Natural killer cell (primary cell): ENCODE results near the gene SLC16A10. TPM values are rescaled to one million over a fixed set of nuclear protein-coding genes. Genes with fewer than 3 reads are reported as not detected.

Source experiments
- ATAC-seq, 3 donors: fragments of 150-1000 bp in 2 of 3; fragments of 200-7000 bp in 1 of 3; cut with Tn5 transposase; 1 replicate in 1 of 3; 2 replicates in 2 of 3; pipeline ENCODE4 v1.10.0; 2021; ENCODE audit warnings: mild to moderate bottlenecking in 2 of 3, moderate library complexity in 2 of 3
- DNase-seq, 2 donors: peaks; one replicate each; pipeline versions ENCODE4 v3.0.0 to v3.0.0-alpha.2; 2013 to 2021; ENCODE audit warnings: mixed read lengths in 1 of 2
- H3K27ac ChIP-seq: one replicate; pipeline ENCODE4 v1.5.1; 2013; ENCODE audit warnings: mild to moderate bottlenecking, low read length
- H3K27me3 ChIP-seq: one replicate; pipeline ENCODE4 v1.6.1; 2013; ENCODE audit warnings: low read length; ENCODE audit not compliant: control insufficient read depth, insufficient read depth
- H3K36me3 ChIP-seq: one replicate; pipeline ENCODE4 v1.6.1; 2013; ENCODE audit warnings: low read length; ENCODE audit not compliant: control insufficient read depth, insufficient read depth
- H3K4me1 ChIP-seq: one replicate; pipeline ENCODE4 v1.6.1; 2013; ENCODE audit warnings: low read length; ENCODE audit not compliant: control insufficient read depth, insufficient read depth
- H3K4me3 ChIP-seq: one replicate; pipeline ENCODE4 v1.5.1; 2013; ENCODE audit warnings: low read length
- H3K9me3 ChIP-seq: one replicate; pipeline ENCODE4 v1.6.1; 2013; ENCODE audit warnings: low read length; ENCODE audit not compliant: control insufficient read depth, insufficient read depth
- H3K27ac Mint-ChIP-seq, 2 donors: one replicate each; pipeline ENCODE4 v1.8.0; 2022; ENCODE audit warnings: mild to moderate bottlenecking in 2 of 2, mixed read lengths in 2 of 2, moderate library complexity in 1 of 2
- H3K27me3 Mint-ChIP-seq, 2 donors: one replicate each; pipeline ENCODE4 v1.8.0; 2022; ENCODE audit warnings: low read depth in 2 of 2, mixed read lengths in 2 of 2
- H3K36me3 Mint-ChIP-seq: one replicate; pipeline ENCODE4 v1.8.0; 2022; ENCODE audit warnings: mixed read lengths
- H3K4me1 Mint-ChIP-seq, 2 donors: one replicate each; pipeline ENCODE4 v1.8.0; 2022; ENCODE audit warnings: mixed read lengths in 2 of 2
- H3K4me3 Mint-ChIP-seq: one replicate; pipeline ENCODE4 v1.8.0; 2022; ENCODE audit warnings: mild to moderate bottlenecking, moderate library complexity, mixed read lengths
- H3K9me3 Mint-ChIP-seq, 2 donors: one replicate each; pipeline ENCODE4 v1.8.0; 2022; ENCODE audit warnings: mixed read lengths in 2 of 2
- CTCF ChIP-seq: fragments of 200-600 bp; IDR thresholded peaks from one replicate; pipeline ENCODE4 v1.8.0; 2022; ENCODE audit warnings: antibody characterized with exemption
- WGBS: methylation state at CpG from one replicate; pipeline ENCODE4 v1.1.7; 2013; ENCODE audit warnings: missing lambda C conversion rate; ENCODE audit not compliant: insufficient coverage; 5-methylcytosine and 5-hydroxymethylcytosine counted together
- intact Hi-C: fragments of 100-400 bp; cut with micrococcal nuclease; formaldehyde crosslinking; loops from one replicate; pipeline ENCODE4 v1.14.2; 2022
- total RNA-seq, 4 donors: library from RNA; stranded (reverse); fragments of 120-200 nt in 1 of 4; gene quantifications; one replicate each; pipeline versions ENCODE4 v1.2.3 to v1.2.4, GENCODE V29; 2013 to 2022

SLC16A10 gene
- total RNA-seq, 3 donors from 2014 or later (not counting 1 experiment from before 2014, with no cell fraction given): 0.05 to 0.53 (median 0.18) TPM

GRCh38 chr6:111150577-111150976, 63.3 kb downstream of the SLC16A10 start:
- Mint-ChIP-seq H3K9me3 (no peaks in the 10 kb centered on the region), H3K36me3 (no peaks in the 10 kb centered on the region), H3K27ac (no peak overlapping the region), H3K4me1 (no peaks in the 10 kb centered on the region), H3K27me3 (peaks cover 5 to 12% of the 10 kb centered on the region in 2 donors), H3K4me3 (no peak overlapping the region)
- Histone ChIP-seq H3K9me3 (no peaks in the 10 kb centered on the region), H3K27ac (no peak overlapping the region), H3K36me3 (no peaks in the 10 kb centered on the region), H3K4me3 (no peak overlapping the region), H3K27me3 (no peaks in the 10 kb centered on the region), H3K4me1 (no peaks in the 10 kb centered on the region)
- TF ChIP-seq CTCF: no peak
- no peak for DNase-seq
- WGBS: no CpG with 5 or more reads among the region's 1 CpG
- ATAC-seq: no peak
- intact Hi-C loops: no loop called here

GRCh38 chr6:111154981-111155380, 67.7 kb downstream of the SLC16A10 start:
- 84% methylated on average over 4 of the region's 4 CpGs for WGBS
- intact Hi-C loops: no loop called here
- Histone ChIP-seq H3K27me3 (peaks cover 2% of the 10 kb centered on the region), H3K36me3 (no peaks in the 10 kb centered on the region), H3K4me1 (peaks cover 4% of the 10 kb centered on the region), H3K27ac (no peak overlapping the region), H3K9me3 (no peaks in the 10 kb centered on the region), H3K4me3 (no peak overlapping the region)
- peaks cover 0 to 4% of the 10 kb centered on the region in 2 donors for H3K9me3 Mint-ChIP-seq
- H3K36me3 Mint-ChIP-seq: peaks cover 6% of the 10 kb centered on the region
- ATAC-seq: no peak
- TF ChIP-seq CTCF: no peak
- no peak overlapping the region for H3K4me3 Mint-ChIP-seq
- no peak for DNase-seq
- H3K27ac Mint-ChIP-seq: no peak overlapping the region
- H3K27me3 Mint-ChIP-seq: peaks cover 9 to 16% of the 10 kb centered on the region in 2 donors
- H3K4me1 Mint-ChIP-seq: no peaks in the 10 kb centered on the region

- TF ChIP-seq CTCF: no peak
- 40% methylated on average over 5 of the region's 5 CpGs for WGBS
- Mint-ChIP-seq H3K27ac (no peak overlapping the region), H3K4me1 (no peaks in the 10 kb centered on the region), H3K27me3 (peaks cover 9% of the 10 kb centered on the region in 2 donors), H3K9me3 (peaks cover 0 to 4% of the 10 kb centered on the region in 2 donors), H3K36me3 (peaks cover 6% of the 10 kb centered on the region), H3K4me3 (no peak overlapping the region)
- Histone ChIP-seq H3K27me3 (peaks cover 2% of the 10 kb centered on the region), H3K4me1 (peaks cover 4% of the 10 kb centered on the region), H3K4me3 (no peak overlapping the region), H3K9me3 (no peaks in the 10 kb centered on the region), H3K36me3 (no peaks in the 10 kb centered on the region), H3K27ac (no peak overlapping the region)
- no peak for ATAC-seq
- intact Hi-C loops: no loop called here
- DNase-seq: no peak
These were observed 70.1 kb downstream of the SLC16A10 start for GRCh38 chr6:111157412-111157811.

- H3K27me3 Mint-ChIP-seq: peaks cover 6 to 9% of the 10 kb centered on the region in 2 donors
- no peak overlapping the region for H3K27ac Mint-ChIP-seq
- H3K36me3 Mint-ChIP-seq: peaks cover 14% of the 10 kb centered on the region
- Histone ChIP-seq H3K4me3 (no peak overlapping the region), H3K4me1 (peaks cover 4% of the 10 kb centered on the region), H3K27me3 (peaks cover 2% of the 10 kb centered on the region), H3K9me3 (no peaks in the 10 kb centered on the region), H3K27ac (no peak overlapping the region), H3K36me3 (no peaks in the 10 kb centered on the region)
- no peak for DNase-seq
- ATAC-seq: no peak
- no peak for TF ChIP-seq CTCF
- peaks cover 3 to 4% of the 10 kb centered on the region in 2 donors for H3K9me3 Mint-ChIP-seq
- H3K4me1 Mint-ChIP-seq: no peaks in the 10 kb centered on the region
- H3K4me3 Mint-ChIP-seq: no peak overlapping the region
- intact Hi-C loops: no loop called here
These were observed 72.3 kb downstream of the SLC16A10 start for GRCh38 chr6:111159633-111160032.
